H9 (cell line): ENCODE measurements around the gene TMEM175. TPM values are rescaled to one million over a fixed set of nuclear protein-coding genes. Genes with fewer than 3 reads are reported as not detected.

Experiments
- DNase-seq: peaks from one replicate; pipeline ENCODE4 v3.0.0-alpha.2; 2017
- H2AFZ ChIP-seq: one replicate; pipeline ENCODE4 v1.6.1; 2013; ENCODE audit warnings: mild to moderate bottlenecking, low read length, control low read depth, moderate library complexity
- H2AK5ac ChIP-seq: 2 replicates; pipeline ENCODE4 v1.6.1; 2013; ENCODE audit warnings: low read length, control low read depth, mixed read lengths; ENCODE audit not compliant: insufficient read length
- H2BK120ac ChIP-seq: one replicate; pipeline ENCODE4 v1.6.1; 2013; ENCODE audit warnings: low read depth, mild to moderate bottlenecking, low read length, control low read depth, inconsistent platforms; ENCODE audit not compliant: poor library complexity, severe bottlenecking
- H2BK12ac ChIP-seq: 2 replicates; pipeline ENCODE4 v1.6.1; 2013; ENCODE audit warnings: low read length, control low read depth, mixed read lengths, low read depth; ENCODE audit not compliant: insufficient read length
- H2BK15ac ChIP-seq: 2 replicates; pipeline ENCODE4 v1.6.1; 2013; ENCODE audit warnings: low read depth, low read length, control low read depth
- H2BK20ac ChIP-seq: one replicate; pipeline ENCODE4 v1.6.1; 2013; ENCODE audit warnings: low read depth, mild to moderate bottlenecking, low read length, control low read depth, inconsistent platforms; ENCODE audit not compliant: poor library complexity, severe bottlenecking
- H2BK5ac ChIP-seq: 2 replicates; pipeline ENCODE4 v1.6.1; 2013; ENCODE audit warnings: low read length, control low read depth, mixed read lengths; ENCODE audit not compliant: insufficient read length
- H3K14ac ChIP-seq: 2 replicates; pipeline ENCODE4 v1.6.1; 2013; ENCODE audit warnings: low read length, control low read depth; ENCODE audit not compliant: insufficient read depth
- H3K18ac ChIP-seq: 2 replicates; pipeline ENCODE4 v1.6.1; 2013; ENCODE audit warnings: low read depth, mild to moderate bottlenecking, mixed read lengths, low read length, control low read depth; ENCODE audit not compliant: insufficient read length
- H3K23ac ChIP-seq: 2 replicates; pipeline ENCODE4 v1.6.1; 2013; ENCODE audit warnings: low read length, control low read depth, mixed read lengths, low read depth; ENCODE audit not compliant: insufficient read length
- H3K23me2 ChIP-seq: 2 replicates; pipeline ENCODE4 v1.6.1; 2013; ENCODE audit warnings: low read depth, mild to moderate bottlenecking, mixed read lengths, low read length, control low read depth; ENCODE audit not compliant: insufficient read length, poor library complexity, severe bottlenecking
- H3K27ac ChIP-seq: 2 replicates; pipeline ENCODE4 v1.5.1; 2013; ENCODE audit warnings: low read length, control low read depth, mixed read lengths, low read depth; ENCODE audit not compliant: insufficient read length
- H3K27me3 ChIP-seq: 2 replicates; pipeline ENCODE4 v1.6.1; 2013; ENCODE audit warnings: low read length, control low read depth, inconsistent platforms; ENCODE audit not compliant: insufficient read depth
- H3K4ac ChIP-seq: 2 replicates; pipeline ENCODE4 v1.6.1; 2013; ENCODE audit warnings: low read depth, mild to moderate bottlenecking, control low read depth, inconsistent platforms, low read length, moderate library complexity
- H3K4me1 ChIP-seq: 2 replicates; pipeline ENCODE4 v1.6.1; 2013; ENCODE audit warnings: low read length, control low read depth, inconsistent platforms; ENCODE audit not compliant: insufficient read depth
- H3K4me2 ChIP-seq: 2 replicates; pipeline ENCODE4 v1.6.1; 2013; ENCODE audit warnings: low read length, control low read depth, mixed read lengths; ENCODE audit not compliant: insufficient read length, insufficient read depth
- H3K56ac ChIP-seq: 2 replicates; pipeline ENCODE4 v1.6.1; 2013; ENCODE audit warnings: low read depth, mild to moderate bottlenecking, mixed read lengths, low read length, control low read depth; ENCODE audit not compliant: insufficient read length
- H3K79me1 ChIP-seq: 2 replicates; pipeline ENCODE4 v1.6.1; 2013; ENCODE audit warnings: low read depth, mild to moderate bottlenecking, moderate library complexity, low read length, control low read depth, inconsistent platforms; ENCODE audit not compliant: insufficient read depth, poor library complexity, severe bottlenecking
- H3K79me2 ChIP-seq: 2 replicates; pipeline ENCODE4 v1.6.1; 2013; ENCODE audit warnings: low read length, control low read depth, inconsistent platforms; ENCODE audit not compliant: insufficient read depth
- H3K9ac ChIP-seq: 2 replicates; pipeline ENCODE4 v1.6.1; 2013; ENCODE audit warnings: low read length, control low read depth, mixed read lengths; ENCODE audit not compliant: insufficient read length; ENCODE audit errors: extremely low read depth
- H3K9me3 ChIP-seq: one replicate; pipeline ENCODE4 v1.6.1; 2013; ENCODE audit warnings: low read depth, low read length, inconsistent platforms; ENCODE audit not compliant: control insufficient read depth
- H3T11ph ChIP-seq: one replicate; pipeline ENCODE4 v1.6.1; 2013; ENCODE audit warnings: mild to moderate bottlenecking, low read length, control low read depth, inconsistent platforms
- H4K20me1 ChIP-seq: one replicate; pipeline ENCODE4 v1.6.1; 2013; ENCODE audit not compliant: control insufficient read depth, insufficient read length, insufficient read depth
- H4K5ac ChIP-seq: 2 replicates; pipeline ENCODE4 v1.6.1; 2013; ENCODE audit warnings: low read depth, mild to moderate bottlenecking, mixed read lengths, low read length, control low read depth; ENCODE audit not compliant: insufficient read length
- H4K8ac ChIP-seq: replicated peaks from 2 replicates; pipeline ENCODE4 v1.6.1; 2013; ENCODE audit warnings: low read length, control low read depth, mixed read lengths, low read depth; ENCODE audit not compliant: insufficient read length
- H4K91ac ChIP-seq: 2 replicates; pipeline ENCODE4 v1.6.1; 2013; ENCODE audit warnings: low read depth, mild to moderate bottlenecking, moderate library complexity, mixed read lengths, low read length, control low read depth; ENCODE audit not compliant: insufficient read length
- H3K27ac Mint-ChIP-seq, 3 experiments: 2 replicates in 2 of 3; 3 replicates in 1 of 3; pipeline ENCODE4 v1.8.0; 2020 to 2021; ENCODE audit warnings: mixed read lengths in 3 of 3, mild to moderate bottlenecking in 1 of 3, moderate library complexity in 1 of 3
- H3K27me3 Mint-ChIP-seq: 2 replicates; pipeline ENCODE4 v1.8.0; 2021; ENCODE audit warnings: low read depth, mild to moderate bottlenecking, moderate library complexity, mixed read lengths
- H3K36me3 Mint-ChIP-seq, 3 experiments: 2 replicates in 2 of 3; 3 replicates in 1 of 3; pipeline ENCODE4 v1.8.0; 2020 to 2021; ENCODE audit warnings: low read depth in 3 of 3, mixed read lengths in 3 of 3; ENCODE audit not compliant: insufficient read depth in 1 of 3
- H3K4me1 Mint-ChIP-seq, 2 experiments: 2 replicates each; pipeline ENCODE4 v1.8.0; 2020; ENCODE audit warnings: mixed read lengths in 2 of 2
- H3K4me3 Mint-ChIP-seq, 2 experiments: 2 replicates in 1 of 2; 3 replicates in 1 of 2; pipeline ENCODE4 v1.8.0; 2020 to 2021; ENCODE audit warnings: mild to moderate bottlenecking in 2 of 2, mixed read lengths in 2 of 2, moderate library complexity in 1 of 2
- H3K9me3 Mint-ChIP-seq, 2 experiments: 2 replicates in 1 of 2; 3 replicates in 1 of 2; pipeline ENCODE4 v1.8.0; 2020; ENCODE audit warnings: mild to moderate bottlenecking in 2 of 2, mixed read lengths in 2 of 2, moderate library complexity in 1 of 2
- CTCF ChIP-seq: fragments of 200-600 bp; sonication (generic); conservative IDR thresholded peaks from 3 replicates; pipeline ENCODE4 v1.8.0; 2021; ENCODE audit warnings: antibody characterized with exemption, mild to moderate bottlenecking
- WGBS: extraction: QIAGEN DNeasy Blood & Tissue Kit; methylation state at CpG from one replicate; pipeline ENCODE4 v1.1.7; 2013; ENCODE audit warnings: missing lambda C conversion rate, low lambda C conversion rate, mixed read lengths; ENCODE audit not compliant: insufficient read length; ENCODE audit errors: extremely low coverage; 5-methylcytosine and 5-hydroxymethylcytosine counted together
- total RNA-seq: library from RNA; stranded (reverse); gene quantifications from 2 replicates; pipeline ENCODE4 v1.2.1, GENCODE V29; 2021

The TMEM175 gene
- total RNA-seq, 1 experiment from 2014 or later: 6.4 TPM

DNA sequence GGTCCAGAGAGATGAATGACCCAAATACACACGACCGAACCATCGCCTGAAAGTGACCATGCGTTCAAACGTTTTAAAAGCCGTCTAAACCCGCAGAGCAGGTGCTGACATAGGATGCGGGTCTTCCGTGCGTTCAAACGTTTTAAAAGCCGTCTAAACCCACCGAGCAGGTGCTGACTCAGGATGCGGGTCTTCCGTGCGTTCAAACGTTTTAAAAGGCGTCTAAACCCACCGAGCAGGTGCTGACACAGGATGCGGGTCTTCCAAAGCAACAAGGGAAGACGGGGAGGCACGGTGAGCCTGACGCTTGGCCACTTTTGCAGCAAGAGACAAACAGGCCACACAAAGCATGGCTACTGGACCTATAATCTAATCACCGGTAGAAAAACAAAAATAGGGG, 47.4 kb upstream of the TMEM175 start:
- no peak overlapping the region for H3K4ac ChIP-seq
- no peak for DNase-seq
- no peak overlapping the region for H2BK20ac ChIP-seq
- H3K27me3 Mint-ChIP-seq: no peaks in the 10 kb centered on the region
- H3K18ac ChIP-seq: no peak overlapping the region
- H3K23ac ChIP-seq: no peak overlapping the region
- no peaks in the 10 kb centered on the region for H3K27me3 ChIP-seq
- H3K4me3 Mint-ChIP-seq: no peak overlapping the region
- H3K14ac ChIP-seq: no peak overlapping the region
- no peak overlapping the region for H2AK5ac ChIP-seq
- no peak overlapping the region for H3K4me2 ChIP-seq
- H3K56ac ChIP-seq: no peak overlapping the region
- H3K4me1 ChIP-seq: no peaks in the 10 kb centered on the region
- no peaks in the 10 kb centered on the region for H3K79me1 ChIP-seq
- H3T11ph ChIP-seq: no peak overlapping the region
- no peak overlapping the region for H3K27ac Mint-ChIP-seq
- no peaks in the 10 kb centered on the region for H4K20me1 ChIP-seq
- H3K9me3 ChIP-seq: no peaks in the 10 kb centered on the region
- H3K27ac ChIP-seq: no peak overlapping the region
- H4K5ac ChIP-seq: no peak overlapping the region
- H3K36me3 Mint-ChIP-seq: peaks cover 13 to 35% (median 31%) of the 10 kb centered on the region in 3 experiments; a peak in 6 of 7 replicates
- no peak overlapping the region for H2BK15ac ChIP-seq
- no peak overlapping the region for H2BK120ac ChIP-seq
- H3K9ac ChIP-seq: no peak overlapping the region
- H2BK5ac ChIP-seq: no peak overlapping the region
- TF ChIP-seq CTCF: no peak
- H2BK12ac ChIP-seq: no peak overlapping the region
- no peaks in the 10 kb centered on the region for H3K79me2 ChIP-seq
- H4K91ac ChIP-seq: no peak overlapping the region
- peaks cover 2 to 4% of the 10 kb centered on the region in 2 experiments; a peak in 2 of 5 replicates for H3K9me3 Mint-ChIP-seq
- H3K4me1 Mint-ChIP-seq: no peaks in the 10 kb centered on the region
- H4K8ac ChIP-seq: no peak overlapping the region
- no CpG with 5 or more reads among the region's 24 CpGs for WGBS
- H3K23me2 ChIP-seq: no peaks in the 10 kb centered on the region
- no peak overlapping the region for H2AFZ ChIP-seq
